ENCODE measurements around the gene KCNQ1OT1.

KCNQ1OT1 gene

GRCh38 chr11:2582351-2582945 is 117.3 kb downstream of the KCNQ1OT1 start:
- no peak for DNase-seq (ENCODE audit: low read depth in 2 of 2)

- DNase-seq (ENCODE audit: low read depth in 2 of 2) = no peak
Observed at GRCh38 chr11:2581931-2582350, 117.9 kb downstream of the KCNQ1OT1 start.

GRCh38 chr11:2581151-2581930 is 118.5 kb downstream of the KCNQ1OT1 start:
- no peak for DNase-seq (ENCODE audit: low read depth in 2 of 2)

- DNase-seq (ENCODE audit: low read depth in 2 of 2) = no peak
Observed at GRCh38 chr11:2580571-2581001, 119.2 kb downstream of the KCNQ1OT1 start.

- no peak for DNase-seq (ENCODE audit: low read depth in 2 of 2)
Observed at GRCh38 chr11:2580061-2580421, 119.8 kb downstream of the KCNQ1OT1 start.

- DNase-seq (ENCODE audit: low read depth in 2 of 2) = no peak
Observed at GRCh38 chr11:2579315-2580060, 120.3 kb downstream of the KCNQ1OT1 start.

GRCh38 chr11:2578929-2579270 is 120.9 kb downstream of the KCNQ1OT1 start:
- no peak for DNase-seq (ENCODE audit: low read depth in 2 of 2)

GRCh38 chr11:2577991-2578928 is 121.5 kb downstream of the KCNQ1OT1 start:
- DNase-seq (ENCODE audit: low read depth in 2 of 2) = no peak

GRCh38 chr11:2577031-2577990 is 122.5 kb downstream of the KCNQ1OT1 start:
- no peak for DNase-seq (ENCODE audit: low read depth in 2 of 2)

GRCh38 chr11:2576549-2576948 is 123.2 kb downstream of the KCNQ1OT1 start:
- no peak for DNase-seq (ENCODE audit: low read depth in 2 of 2)

GRCh38 chr11:2576111-2576510 is 123.7 kb downstream of the KCNQ1OT1 start:
- DNase-seq (ENCODE audit: low read depth in 2 of 2) = no peak

- DNase-seq (ENCODE audit: low read depth in 2 of 2) = no peak
Observed at GRCh38 chr11:2575591-2576051, 124.2 kb downstream of the KCNQ1OT1 start.

- DNase-seq (ENCODE audit: low read depth in 2 of 2) = no peak
Observed at GRCh38 chr11:2574553-2575535, 125.0 kb downstream of the KCNQ1OT1 start.

- DNase-seq (ENCODE audit: low read depth in 2 of 2) = no peak
Observed at GRCh38 chr11:2574043-2574552, 125.7 kb downstream of the KCNQ1OT1 start.

GRCh38 chr11:2573240-2574042 is 126.4 kb downstream of the KCNQ1OT1 start:
- no peak for DNase-seq (ENCODE audit: low read depth in 2 of 2)

- DNase-seq (ENCODE audit: low read depth in 2 of 2) = no peak
Observed at GRCh38 chr11:2572491-2573239, 127.1 kb downstream of the KCNQ1OT1 start.

GRCh38 chr11:2571598-2572281 is 128.1 kb downstream of the KCNQ1OT1 start:
- DNase-seq (ENCODE audit: low read depth in 2 of 2) = no peak

Data from stimulated activated CD8-positive, alpha-beta memory T cell treated with anti-CD3 and anti-CD28 coated beads, Interleukin-15, amount 100 ng/mL, for 48 hours (primary cell).